ENCODE results near the gene SPOCK3. TPM values are rescaled to one million over a fixed set of nuclear protein-coding genes. Genes with fewer than 3 reads are reported as not detected.

Gene SPOCK3
- polyA plus RNA-seq, 2 donors = 0.04 to 0.08 TPM

DNA sequence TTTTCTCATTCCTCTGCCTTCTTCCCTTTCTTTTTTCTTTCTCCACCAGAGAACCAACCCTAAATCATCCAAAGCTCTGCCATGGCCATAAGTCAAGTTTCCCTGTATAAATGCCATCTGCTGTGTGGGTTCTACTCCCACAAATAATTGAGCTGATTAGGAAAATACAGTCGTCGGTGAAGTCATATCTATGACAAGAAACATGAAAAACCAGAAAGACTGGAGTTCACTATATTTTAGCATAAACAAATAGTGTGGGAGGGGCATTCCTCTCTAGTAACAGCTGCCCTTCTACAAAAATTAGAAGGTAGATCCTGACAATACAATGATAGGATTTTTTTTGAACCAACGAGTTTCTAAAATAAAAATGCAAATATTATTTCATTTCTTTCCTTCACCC lies 48.8 kb downstream of the SPOCK3 start:
- no peaks in the 10 kb centered on the region for H3K9me3 ChIP-seq (ENCODE audit: control insufficient read depth in 2 of 2, insufficient read depth in 1 of 2, low read depth in 1 of 2, low read length in 1 of 2)
- H3K27me3 ChIP-seq (ENCODE audit: control insufficient read depth in 1 of 2, insufficient read depth in 2 of 2, low read length in 2 of 2) = no peaks in the 10 kb centered on the region
- H3K27ac ChIP-seq (ENCODE audit: low read depth in 2 of 2, low read length in 1 of 2) = no peak overlapping the region
- no peaks in the 10 kb centered on the region for H3K4me1 ChIP-seq (ENCODE audit: control insufficient read depth in 2 of 2, insufficient read depth in 2 of 2, low read length in 1 of 2)
- WGBS, 2 donors = 42 to 55% methylated on average over 3 of the region's 3 CpGs
- H3K4me3 ChIP-seq (ENCODE audit: low read depth in 1 of 2, low read length in 2 of 2) = no peak overlapping the region
- no peaks in the 10 kb centered on the region for H3K36me3 ChIP-seq (ENCODE audit: control insufficient read depth in 2 of 2, insufficient read depth in 2 of 2, low read length in 1 of 2)

DNA sequence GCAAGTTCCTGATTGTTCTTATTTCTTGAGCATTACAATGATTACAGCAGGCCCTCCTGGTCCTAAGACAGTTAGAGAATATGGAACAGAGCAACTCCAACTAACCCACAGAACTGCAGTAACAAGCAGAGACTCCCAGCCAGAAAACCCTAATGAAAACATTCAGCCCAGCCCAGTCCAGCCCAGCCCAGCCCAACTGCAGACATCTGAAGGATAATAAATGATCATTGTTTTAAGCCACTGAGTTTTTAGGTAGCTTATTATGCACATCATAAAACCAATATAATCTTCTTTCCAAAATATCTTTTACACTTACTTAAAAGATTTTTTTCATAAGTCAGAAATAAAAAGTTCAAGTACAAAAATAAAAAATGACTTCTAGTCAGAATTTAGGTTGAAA lies 51.3 kb downstream of the SPOCK3 start:
- H3K27ac ChIP-seq (ENCODE audit: low read depth in 2 of 2, low read length in 1 of 2) = no peak overlapping the region
- H3K36me3 ChIP-seq (ENCODE audit: control insufficient read depth in 2 of 2, insufficient read depth in 2 of 2, low read length in 1 of 2) = no peaks in the 10 kb centered on the region
- no peak overlapping the region for H3K4me3 ChIP-seq (ENCODE audit: low read depth in 1 of 2, low read length in 2 of 2)
- no peaks in the 10 kb centered on the region for H3K4me1 ChIP-seq (ENCODE audit: control insufficient read depth in 2 of 2, insufficient read depth in 2 of 2, low read length in 1 of 2)
- H3K27me3 ChIP-seq (ENCODE audit: control insufficient read depth in 1 of 2, insufficient read depth in 2 of 2, low read length in 2 of 2) = no peaks in the 10 kb centered on the region
- H3K9me3 ChIP-seq (ENCODE audit: control insufficient read depth in 2 of 2, insufficient read depth in 1 of 2, low read depth in 1 of 2, low read length in 1 of 2) = no peaks in the 10 kb centered on the region

DNA sequence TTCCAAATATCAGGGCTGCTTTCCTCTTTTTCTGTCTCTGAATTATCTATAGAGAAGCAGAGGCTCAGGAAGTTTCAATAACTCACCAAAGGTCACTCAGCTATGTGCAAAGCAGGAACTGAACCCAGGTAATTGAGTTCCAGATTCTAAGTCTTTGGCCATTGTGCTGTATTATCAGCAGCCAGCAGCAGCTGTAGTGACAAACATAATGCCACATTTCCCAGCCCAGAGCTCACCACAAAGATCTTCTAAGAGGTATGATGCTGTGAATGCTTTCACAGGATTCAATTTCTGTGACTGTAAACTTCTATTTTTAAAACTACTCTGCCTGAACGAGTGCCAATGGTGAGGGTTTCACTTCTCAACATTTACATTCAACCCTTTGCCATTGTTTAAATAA lies 56.4 kb downstream of the SPOCK3 start:
- Histone ChIP-seq H3K36me3 (ENCODE audit: control insufficient read depth in 2 of 2, insufficient read depth in 2 of 2, low read length in 1 of 2) (no peaks in the 10 kb centered on the region), H3K9me3 (ENCODE audit: control insufficient read depth in 2 of 2, insufficient read depth in 1 of 2, low read depth in 1 of 2, low read length in 1 of 2) (no peaks in the 10 kb centered on the region), H3K27me3 (ENCODE audit: control insufficient read depth in 1 of 2, insufficient read depth in 2 of 2, low read length in 2 of 2) (no peaks in the 10 kb centered on the region), H3K27ac (ENCODE audit: low read depth in 2 of 2, low read length in 1 of 2) (no peak overlapping the region), H3K4me1 (ENCODE audit: control insufficient read depth in 2 of 2, insufficient read depth in 2 of 2, low read length in 1 of 2) (no peaks in the 10 kb centered on the region), H3K4me3 (ENCODE audit: low read depth in 1 of 2, low read length in 2 of 2) (no peak overlapping the region)
- WGBS, 2 donors = 15 to 19% methylated on average over 1 of the region's 1 CpG

DNA sequence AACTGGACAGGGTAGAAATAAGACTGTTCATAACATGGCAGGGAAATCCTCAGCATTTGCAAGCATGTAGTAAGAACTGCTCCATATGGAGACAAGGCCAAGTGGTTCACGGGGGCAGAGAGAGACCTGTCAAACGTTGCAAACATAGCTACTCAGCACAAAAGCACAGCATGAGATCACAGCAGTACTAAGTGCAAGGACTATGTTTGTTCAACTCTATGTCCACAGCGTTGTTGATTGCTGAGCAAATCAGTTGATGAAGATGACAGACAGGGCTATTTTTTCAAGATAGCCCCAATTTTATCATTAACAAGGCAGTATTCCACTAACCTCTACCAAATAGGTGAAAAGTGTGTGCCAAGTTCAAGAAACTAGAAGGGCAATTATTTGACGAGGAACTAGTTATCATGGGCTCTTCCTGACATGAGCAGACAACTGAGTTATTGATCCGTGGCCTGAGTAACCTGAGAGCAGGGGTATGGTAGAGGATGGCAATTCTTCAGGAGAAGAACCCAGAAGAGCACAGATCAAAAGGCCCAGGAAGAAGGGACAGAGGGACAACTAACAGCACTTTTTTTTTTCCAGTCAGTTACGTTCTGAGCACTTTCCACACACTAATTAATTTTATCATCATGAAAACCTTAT lies 57.4 kb downstream of the SPOCK3 start:
- H3K9me3 ChIP-seq (ENCODE audit: control insufficient read depth in 2 of 2, insufficient read depth in 1 of 2, low read depth in 1 of 2, low read length in 1 of 2) = no peaks in the 10 kb centered on the region
- no peaks in the 10 kb centered on the region for H3K4me1 ChIP-seq (ENCODE audit: control insufficient read depth in 2 of 2, insufficient read depth in 2 of 2, low read length in 1 of 2)
- H3K36me3 ChIP-seq (ENCODE audit: control insufficient read depth in 2 of 2, insufficient read depth in 2 of 2, low read length in 1 of 2) = no peaks in the 10 kb centered on the region
- WGBS, 2 donors = 55 to 59% methylated on average over 6 of the region's 6 CpGs
- H3K27me3 ChIP-seq (ENCODE audit: control insufficient read depth in 1 of 2, insufficient read depth in 2 of 2, low read length in 2 of 2) = no peaks in the 10 kb centered on the region
- no peak overlapping the region for H3K4me3 ChIP-seq (ENCODE audit: low read depth in 1 of 2, low read length in 2 of 2)
- H3K27ac ChIP-seq (ENCODE audit: low read depth in 2 of 2, low read length in 1 of 2) = no peak overlapping the region

DNA sequence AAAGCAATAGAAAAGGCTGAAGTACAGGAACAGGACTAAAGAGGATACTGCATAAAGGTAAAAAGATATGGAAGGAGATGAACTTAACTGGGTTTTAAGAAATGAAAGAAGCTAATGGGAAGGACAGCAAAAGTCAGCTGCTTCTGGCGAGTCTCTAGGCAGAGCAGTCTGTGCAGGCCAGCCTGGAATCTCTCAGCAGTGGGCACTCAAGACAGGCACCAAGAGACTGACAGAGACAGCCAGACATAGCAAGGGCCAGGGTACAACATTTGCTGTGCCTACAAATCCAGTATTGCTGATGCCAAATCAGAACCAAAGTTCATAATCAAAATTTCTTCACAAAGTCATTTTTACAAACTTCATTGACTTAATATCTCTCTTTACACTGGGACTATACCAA lies 62.4 kb downstream of the SPOCK3 start:
- 67 to 77% methylated on average over 1 of the region's 1 CpG for WGBS, 2 donors

DNA sequence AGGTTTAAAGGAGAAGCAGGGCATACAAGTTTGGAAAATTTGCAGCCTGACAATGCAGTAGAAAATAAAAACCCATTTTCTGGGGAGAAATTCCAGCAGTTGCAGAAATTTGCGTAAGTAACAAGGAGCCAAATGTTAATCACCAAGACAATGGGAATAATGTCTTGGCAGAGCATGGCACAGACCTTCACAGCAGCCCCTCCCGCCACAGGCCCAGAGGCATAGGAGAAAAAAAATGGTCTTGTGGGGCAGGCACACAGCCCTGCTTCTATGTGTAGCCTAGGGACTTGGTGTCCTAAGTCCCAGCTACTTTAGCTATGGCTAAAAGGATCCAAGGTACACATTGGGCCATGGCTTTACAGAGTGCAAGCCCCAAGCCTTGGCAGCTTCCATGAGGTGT lies 65.7 kb downstream of the SPOCK3 start:
- Histone ChIP-seq H3K4me1 (ENCODE audit: control insufficient read depth in 2 of 2, insufficient read depth in 2 of 2, low read length in 1 of 2) (no peaks in the 10 kb centered on the region), H3K9me3 (ENCODE audit: control insufficient read depth in 2 of 2, insufficient read depth in 1 of 2, low read depth in 1 of 2, low read length in 1 of 2) (no peaks in the 10 kb centered on the region), H3K4me3 (ENCODE audit: low read depth in 1 of 2, low read length in 2 of 2) (no peak overlapping the region), H3K36me3 (ENCODE audit: control insufficient read depth in 2 of 2, insufficient read depth in 2 of 2, low read length in 1 of 2) (no peaks in the 10 kb centered on the region), H3K27me3 (ENCODE audit: control insufficient read depth in 1 of 2, insufficient read depth in 2 of 2, low read length in 2 of 2) (no peaks in the 10 kb centered on the region), H3K27ac (ENCODE audit: low read depth in 2 of 2, low read length in 1 of 2) (no peak overlapping the region)
- WGBS, 2 donors = 69 to 78% methylated on average over 2 of the region's 2 CpGs

More for the DNA sequence above, 62.4 kb downstream of the SPOCK3 start:
- Histone ChIP-seq H3K4me1 (ENCODE audit: control insufficient read depth in 2 of 2, insufficient read depth in 2 of 2, low read length in 1 of 2) (no peaks in the 10 kb centered on the region), H3K4me3 (ENCODE audit: low read depth in 1 of 2, low read length in 2 of 2) (no peak overlapping the region), H3K9me3 (ENCODE audit: control insufficient read depth in 2 of 2, insufficient read depth in 1 of 2, low read depth in 1 of 2, low read length in 1 of 2) (no peaks in the 10 kb centered on the region), H3K36me3 (ENCODE audit: control insufficient read depth in 2 of 2, insufficient read depth in 2 of 2, low read length in 1 of 2) (no peaks in the 10 kb centered on the region), H3K27me3 (ENCODE audit: control insufficient read depth in 1 of 2, insufficient read depth in 2 of 2, low read length in 2 of 2) (no peaks in the 10 kb centered on the region), H3K27ac (ENCODE audit: low read depth in 2 of 2, low read length in 1 of 2) (no peak overlapping the region)

DNA sequence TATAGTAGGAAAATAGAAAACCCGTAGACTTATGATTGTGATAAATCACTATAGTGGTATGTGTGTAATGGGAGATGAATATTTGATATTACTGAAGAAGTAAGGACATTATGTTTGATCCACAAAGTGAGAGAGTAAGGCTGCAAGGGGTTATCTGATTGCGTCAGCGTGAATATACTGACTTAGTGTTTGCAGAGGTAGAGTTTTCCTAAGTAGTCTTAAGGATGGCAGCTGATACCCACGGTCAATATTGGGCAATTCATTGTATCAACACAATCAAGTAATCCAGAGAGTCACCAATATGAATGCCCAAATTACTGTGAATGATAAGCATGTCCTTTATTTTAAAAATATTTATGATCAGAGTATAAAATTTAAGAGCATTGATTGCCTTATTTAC lies 83.7 kb downstream of the SPOCK3 start:
- WGBS, 2 donors = 74 to 83% methylated on average over 4 of the region's 4 CpGs
- no peaks in the 10 kb centered on the region for H3K4me1 ChIP-seq (ENCODE audit: control insufficient read depth in 2 of 2, insufficient read depth in 2 of 2, low read length in 1 of 2)
- H3K27ac ChIP-seq (ENCODE audit: low read depth in 2 of 2, low read length in 1 of 2) = no peak overlapping the region
- no peaks in the 10 kb centered on the region for H3K36me3 ChIP-seq (ENCODE audit: control insufficient read depth in 2 of 2, insufficient read depth in 2 of 2, low read length in 1 of 2)
- H3K4me3 ChIP-seq (ENCODE audit: low read depth in 1 of 2, low read length in 2 of 2) = no peak overlapping the region
- H3K9me3 ChIP-seq (ENCODE audit: control insufficient read depth in 2 of 2, insufficient read depth in 1 of 2, low read depth in 1 of 2, low read length in 1 of 2) = no peaks in the 10 kb centered on the region
- H3K27me3 ChIP-seq (ENCODE audit: control insufficient read depth in 1 of 2, insufficient read depth in 2 of 2, low read length in 2 of 2) = no peaks in the 10 kb centered on the region

DNA sequence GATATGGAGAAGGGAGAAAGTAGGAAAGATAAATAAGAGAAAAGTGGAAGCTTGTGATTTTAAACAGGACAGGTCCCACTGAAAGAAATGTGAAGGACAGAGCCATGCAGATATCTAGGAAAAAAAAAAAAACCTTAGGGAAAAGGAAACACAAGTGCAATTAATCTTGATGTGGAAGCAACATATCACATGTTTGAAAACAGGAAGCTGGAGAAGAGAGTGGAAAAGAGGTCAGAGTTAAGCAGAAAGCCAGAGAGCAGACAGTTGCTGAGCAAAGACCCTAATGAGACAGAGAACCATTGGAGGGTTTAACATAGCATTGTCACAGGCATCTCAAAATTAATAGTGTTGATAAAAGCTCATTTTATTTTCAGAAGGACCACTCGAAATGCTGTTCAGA lies 89.7 kb downstream of the SPOCK3 start:
- WGBS, 2 donors = 19 to 58% methylated on average over 1 of the region's 1 CpG
- Histone ChIP-seq H3K36me3 (ENCODE audit: control insufficient read depth in 2 of 2, insufficient read depth in 2 of 2, low read length in 1 of 2) (no peaks in the 10 kb centered on the region), H3K9me3 (ENCODE audit: control insufficient read depth in 2 of 2, insufficient read depth in 1 of 2, low read depth in 1 of 2, low read length in 1 of 2) (no peaks in the 10 kb centered on the region), H3K4me1 (ENCODE audit: control insufficient read depth in 2 of 2, insufficient read depth in 2 of 2, low read length in 1 of 2) (no peaks in the 10 kb centered on the region), H3K27ac (ENCODE audit: low read depth in 2 of 2, low read length in 1 of 2) (no peak overlapping the region), H3K27me3 (ENCODE audit: control insufficient read depth in 1 of 2, insufficient read depth in 2 of 2, low read length in 2 of 2) (no peaks in the 10 kb centered on the region), H3K4me3 (ENCODE audit: low read depth in 1 of 2, low read length in 2 of 2) (no peak overlapping the region)

DNA sequence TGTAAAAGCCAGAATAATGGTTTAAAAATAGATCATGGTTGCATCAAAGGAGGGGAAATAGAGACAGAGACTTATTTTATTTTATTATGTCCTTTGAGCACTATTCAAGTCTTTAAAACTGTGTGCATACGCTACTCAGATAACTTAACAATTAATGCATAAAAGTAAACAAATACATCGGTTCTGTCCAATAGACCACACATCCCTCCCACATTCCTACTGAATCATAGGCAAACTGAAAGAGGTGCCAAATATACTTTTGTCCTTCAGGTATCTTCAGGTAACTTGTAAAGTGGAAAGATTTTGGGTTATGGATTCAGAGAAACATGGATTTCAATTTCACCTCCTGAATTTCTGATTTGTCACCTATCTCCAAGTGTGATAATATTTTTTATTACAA lies 91.3 kb downstream of the SPOCK3 start:
- H3K9me3 ChIP-seq (ENCODE audit: control insufficient read depth in 2 of 2, insufficient read depth in 1 of 2, low read depth in 1 of 2, low read length in 1 of 2) = no peaks in the 10 kb centered on the region
- H3K4me1 ChIP-seq (ENCODE audit: control insufficient read depth in 2 of 2, insufficient read depth in 2 of 2, low read length in 1 of 2) = no peaks in the 10 kb centered on the region
- no peaks in the 10 kb centered on the region for H3K27me3 ChIP-seq (ENCODE audit: control insufficient read depth in 1 of 2, insufficient read depth in 2 of 2, low read length in 2 of 2)
- H3K27ac ChIP-seq (ENCODE audit: low read depth in 2 of 2, low read length in 1 of 2) = no peak overlapping the region
- WGBS, 2 donors = 53 to 59% methylated on average over 2 of the region's 2 CpGs
- no peak overlapping the region for H3K4me3 ChIP-seq (ENCODE audit: low read depth in 1 of 2, low read length in 2 of 2)
- no peaks in the 10 kb centered on the region for H3K36me3 ChIP-seq (ENCODE audit: control insufficient read depth in 2 of 2, insufficient read depth in 2 of 2, low read length in 1 of 2)

DNA sequence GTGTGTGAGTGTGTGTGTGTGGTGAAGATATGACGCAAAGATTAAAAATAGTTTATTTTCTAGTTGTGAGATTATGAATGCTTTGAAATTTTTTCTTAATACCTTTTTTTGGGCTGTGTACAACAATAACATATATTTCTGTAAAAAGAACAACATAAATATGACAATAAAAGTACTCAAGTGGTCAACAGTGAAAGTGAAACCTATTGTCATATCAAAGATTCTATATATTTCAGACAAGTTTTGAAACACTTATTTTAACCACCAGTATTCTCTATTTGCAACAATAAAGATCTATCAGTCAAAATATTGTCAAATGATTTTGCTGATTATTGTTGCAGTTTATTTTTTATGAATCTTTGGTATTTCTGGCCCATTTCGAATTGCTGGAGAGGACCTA lies 98.0 kb downstream of the SPOCK3 start:
- Histone ChIP-seq H3K27ac (ENCODE audit: low read depth in 2 of 2, low read length in 1 of 2) (no peak overlapping the region), H3K4me3 (ENCODE audit: low read depth in 1 of 2, low read length in 2 of 2) (no peak overlapping the region), H3K9me3 (ENCODE audit: control insufficient read depth in 2 of 2, insufficient read depth in 1 of 2, low read depth in 1 of 2, low read length in 1 of 2) (no peaks in the 10 kb centered on the region), H3K27me3 (ENCODE audit: control insufficient read depth in 1 of 2, insufficient read depth in 2 of 2, low read length in 2 of 2) (no peaks in the 10 kb centered on the region), H3K36me3 (ENCODE audit: control insufficient read depth in 2 of 2, insufficient read depth in 2 of 2, low read length in 1 of 2) (no peaks in the 10 kb centered on the region), H3K4me1 (ENCODE audit: control insufficient read depth in 2 of 2, insufficient read depth in 2 of 2, low read length in 1 of 2) (no peaks in the 10 kb centered on the region)
- WGBS, 2 donors = 85 to 92% methylated on average over 2 of the region's 2 CpGs
